ENCODE data around the gene TNFRSF6B.
A peak's percentile ranks its signal among the peaks of the same experiment; 100 is the strongest.

Gene TNFRSF6B

DNA sequence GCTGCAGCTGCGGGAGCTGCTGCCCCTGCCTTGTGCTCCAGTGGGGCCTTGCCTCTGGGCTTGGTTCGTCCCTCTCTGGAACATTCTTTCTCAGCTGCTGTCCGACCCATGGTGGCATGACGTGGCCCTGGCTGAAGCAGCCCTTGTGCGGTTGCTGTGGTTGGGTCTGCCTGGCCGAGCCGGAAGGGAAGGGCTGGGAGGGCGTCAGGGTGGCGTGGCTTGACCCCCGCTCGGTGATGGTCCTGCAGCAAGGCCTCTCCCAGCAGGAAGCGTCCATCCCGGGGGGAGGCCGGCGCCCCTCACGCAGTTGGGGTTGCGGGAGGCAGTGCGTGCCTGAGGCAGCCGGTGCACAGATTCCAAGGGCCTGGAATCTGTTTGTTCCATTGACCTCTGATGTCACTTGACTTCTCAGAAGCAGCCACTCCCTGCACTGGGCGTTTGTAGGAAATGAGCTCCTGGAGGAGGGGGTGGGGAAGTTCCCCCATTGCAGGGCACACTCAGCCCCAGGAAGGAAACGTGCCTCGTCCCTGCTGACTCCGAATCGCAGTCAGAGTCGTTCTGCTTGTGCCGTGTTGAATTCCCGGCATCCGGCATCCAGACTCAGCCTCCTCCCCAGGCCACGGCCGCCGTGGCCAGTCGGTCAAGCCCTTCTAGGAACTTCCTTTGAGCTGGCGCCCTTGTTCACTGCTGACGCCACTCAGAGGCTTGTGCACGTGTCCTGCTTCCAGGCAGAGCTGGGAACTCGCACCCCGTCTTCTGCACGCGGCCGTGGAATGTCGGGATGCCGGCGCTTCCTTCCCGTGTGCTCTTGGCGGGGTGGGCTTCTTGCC, 9.7 kb upstream of the TNFRSF6B start:
- DNase-seq = no peak

- no peak for DNase-seq
Measured at GRCh38 chr20:63687419-63688178, 8.9 kb upstream of the TNFRSF6B start.

DNA sequence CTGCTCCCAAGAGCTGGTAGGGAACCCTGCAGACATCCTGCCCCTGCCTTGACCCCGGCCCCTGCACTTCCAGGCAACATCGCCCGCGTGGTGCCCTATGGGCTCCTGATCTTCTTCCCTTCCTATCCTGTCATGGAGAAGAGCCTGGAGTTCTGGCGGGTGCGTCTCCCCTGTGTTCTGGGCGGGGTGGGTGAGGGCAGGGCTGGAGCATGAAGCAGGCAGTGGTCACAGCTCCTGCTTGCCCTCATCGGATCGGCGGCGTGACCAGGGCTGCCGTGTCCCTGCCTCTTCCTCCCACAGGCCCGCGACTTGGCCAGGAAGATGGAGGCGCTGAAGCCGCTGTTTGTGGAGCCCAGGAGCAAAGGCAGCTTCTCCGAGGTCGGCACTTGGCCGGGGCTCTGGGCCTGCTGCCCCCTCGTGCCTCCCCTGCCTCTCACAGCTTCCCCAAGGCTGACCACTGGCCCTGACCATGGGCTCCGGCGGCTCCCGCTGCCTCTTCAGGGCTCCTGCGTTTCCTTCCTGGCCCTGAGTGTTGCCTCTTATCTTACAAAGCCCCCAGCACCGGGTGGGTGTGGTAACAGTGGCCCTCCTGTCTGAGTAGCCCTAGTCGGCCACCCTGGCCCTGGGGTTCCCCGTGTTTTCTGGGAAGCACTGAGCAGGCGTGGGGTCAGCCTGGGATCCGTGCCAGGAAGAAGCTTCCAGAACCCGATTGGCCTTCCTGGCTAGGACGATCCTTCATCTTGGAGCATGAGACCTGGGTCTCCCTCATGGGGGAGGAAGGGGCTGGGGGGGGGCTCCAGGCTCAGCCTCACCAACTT, 8.0 kb upstream of the TNFRSF6B start:
- peak; percentile 27 for DNase-seq

DNA sequence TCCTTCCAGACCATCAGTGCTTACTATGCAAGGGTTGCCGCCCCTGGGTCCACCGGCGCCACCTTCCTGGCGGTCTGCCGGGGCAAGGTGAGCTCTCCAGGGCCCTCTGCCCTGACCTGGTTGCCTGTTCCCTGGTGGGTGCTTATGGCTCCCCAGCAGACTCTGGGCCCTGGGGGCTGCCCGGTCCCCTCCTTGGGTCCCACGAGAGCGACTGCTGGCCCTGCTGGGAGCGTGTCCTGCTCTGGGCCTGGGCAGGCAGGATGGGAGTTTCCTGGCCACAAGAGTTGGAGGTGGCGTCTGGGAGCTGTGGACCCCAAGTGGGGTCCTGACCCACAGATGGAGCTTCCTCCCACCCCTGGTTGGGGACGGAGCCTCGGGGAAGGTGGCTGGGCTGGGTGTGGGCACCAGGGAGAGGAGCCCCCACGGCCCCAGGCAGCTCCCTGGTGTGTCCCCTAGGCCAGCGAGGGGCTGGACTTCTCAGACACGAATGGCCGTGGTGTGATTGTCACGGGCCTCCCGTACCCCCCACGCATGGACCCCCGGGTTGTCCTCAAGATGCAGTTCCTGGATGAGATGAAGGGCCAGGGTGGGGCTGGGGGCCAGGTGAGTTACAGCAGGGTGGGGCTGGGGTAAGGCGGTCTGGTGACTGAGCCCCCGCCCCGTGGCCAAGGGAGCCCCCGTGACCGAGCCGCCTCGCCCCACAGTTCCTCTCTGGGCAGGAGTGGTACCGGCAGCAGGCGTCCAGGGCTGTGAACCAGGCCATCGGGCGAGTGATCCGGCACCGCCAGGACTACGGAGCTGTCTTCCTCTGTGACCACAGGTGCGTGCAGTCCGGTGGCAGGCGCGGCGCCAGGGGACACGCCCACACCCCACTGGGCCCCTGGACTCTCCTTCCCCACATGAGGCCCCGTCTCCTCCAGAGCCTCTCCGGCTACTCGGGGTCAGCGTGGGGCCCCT, 7.1 kb upstream of the TNFRSF6B start:
- peak; percentile 40 for DNase-seq

DNA sequence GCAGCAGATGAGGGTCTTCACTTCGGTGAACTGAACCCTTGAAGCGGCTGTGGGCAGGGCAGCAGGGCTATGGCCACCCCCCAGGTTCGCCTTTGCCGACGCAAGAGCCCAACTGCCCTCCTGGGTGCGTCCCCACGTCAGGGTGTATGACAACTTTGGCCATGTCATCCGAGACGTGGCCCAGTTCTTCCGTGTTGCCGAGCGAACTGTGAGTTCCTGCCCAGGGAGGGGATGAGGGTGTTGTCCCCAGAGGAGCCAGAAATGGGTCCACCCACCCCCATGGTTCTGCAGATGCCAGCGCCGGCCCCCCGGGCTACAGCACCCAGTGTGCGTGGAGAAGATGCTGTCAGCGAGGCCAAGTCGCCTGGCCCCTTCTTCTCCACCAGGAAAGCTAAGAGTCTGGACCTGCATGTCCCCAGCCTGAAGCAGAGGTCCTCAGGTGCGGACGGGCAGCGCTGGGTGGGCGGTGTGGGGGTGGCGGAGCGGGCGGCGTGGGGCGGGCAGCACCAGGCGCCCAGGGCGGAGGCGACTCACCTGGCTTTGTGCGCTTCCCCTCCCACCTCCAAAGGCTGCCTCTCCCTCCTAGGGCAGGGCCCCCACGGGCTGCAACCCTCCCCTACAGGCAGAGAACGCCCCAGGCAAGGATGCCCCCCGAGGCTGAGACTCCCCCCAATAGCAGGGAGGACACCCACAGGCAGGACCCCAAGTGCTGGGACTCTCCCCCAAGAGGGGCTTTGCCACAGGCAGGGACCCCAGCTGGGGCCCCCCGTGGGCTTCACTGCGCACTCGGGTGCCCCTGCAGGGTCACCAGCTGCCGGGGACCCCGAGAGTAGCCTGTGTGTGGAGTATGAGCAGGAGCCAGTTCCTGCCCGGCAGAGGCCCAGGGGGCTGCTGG, 6.2 kb upstream of the TNFRSF6B start:
- peak; percentile 26 for DNase-seq

- peak; percentile 42 for DNase-seq
Measured at GRCh38 chr20:63690898-63691710, 5.3 kb upstream of the TNFRSF6B start.

- DNase-seq = peak; percentile 30
Measured at GRCh38 chr20:63691711-63692435, 4.6 kb upstream of the TNFRSF6B start.

GRCh38 chr20:63692436-63693082, 3.9 kb upstream of the TNFRSF6B start:
- peak; percentile 47 for DNase-seq

DNA sequence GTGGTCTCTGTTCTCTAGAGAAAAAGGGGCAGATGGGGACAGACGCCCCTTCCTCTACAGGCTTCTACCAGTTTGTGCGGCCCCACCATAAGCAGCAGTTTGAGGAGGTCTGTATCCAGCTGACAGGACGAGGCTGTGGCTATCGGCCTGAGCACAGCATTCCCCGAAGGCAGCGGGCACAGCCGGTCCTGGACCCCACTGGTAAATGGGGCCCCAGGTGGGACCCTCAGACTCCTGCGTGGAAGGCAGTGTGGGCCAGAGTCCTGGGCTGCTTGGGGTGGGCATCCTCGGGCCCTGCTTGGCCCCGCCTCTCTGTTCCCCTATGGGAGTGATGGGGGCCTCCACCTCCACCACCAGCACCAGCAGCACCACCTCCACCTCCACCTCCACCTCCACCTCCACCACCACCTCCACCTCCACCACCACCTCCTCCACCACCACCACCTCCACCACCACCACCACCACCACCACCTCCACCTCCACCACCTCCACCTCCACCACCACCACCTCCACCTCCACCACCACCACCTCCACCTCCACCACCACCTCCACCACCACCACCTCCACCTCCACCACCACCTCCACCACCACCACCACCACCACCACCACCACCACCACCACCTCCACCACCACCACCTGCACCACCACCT, 3.2 kb upstream of the TNFRSF6B start:
- no peak for DNase-seq

DNA sequence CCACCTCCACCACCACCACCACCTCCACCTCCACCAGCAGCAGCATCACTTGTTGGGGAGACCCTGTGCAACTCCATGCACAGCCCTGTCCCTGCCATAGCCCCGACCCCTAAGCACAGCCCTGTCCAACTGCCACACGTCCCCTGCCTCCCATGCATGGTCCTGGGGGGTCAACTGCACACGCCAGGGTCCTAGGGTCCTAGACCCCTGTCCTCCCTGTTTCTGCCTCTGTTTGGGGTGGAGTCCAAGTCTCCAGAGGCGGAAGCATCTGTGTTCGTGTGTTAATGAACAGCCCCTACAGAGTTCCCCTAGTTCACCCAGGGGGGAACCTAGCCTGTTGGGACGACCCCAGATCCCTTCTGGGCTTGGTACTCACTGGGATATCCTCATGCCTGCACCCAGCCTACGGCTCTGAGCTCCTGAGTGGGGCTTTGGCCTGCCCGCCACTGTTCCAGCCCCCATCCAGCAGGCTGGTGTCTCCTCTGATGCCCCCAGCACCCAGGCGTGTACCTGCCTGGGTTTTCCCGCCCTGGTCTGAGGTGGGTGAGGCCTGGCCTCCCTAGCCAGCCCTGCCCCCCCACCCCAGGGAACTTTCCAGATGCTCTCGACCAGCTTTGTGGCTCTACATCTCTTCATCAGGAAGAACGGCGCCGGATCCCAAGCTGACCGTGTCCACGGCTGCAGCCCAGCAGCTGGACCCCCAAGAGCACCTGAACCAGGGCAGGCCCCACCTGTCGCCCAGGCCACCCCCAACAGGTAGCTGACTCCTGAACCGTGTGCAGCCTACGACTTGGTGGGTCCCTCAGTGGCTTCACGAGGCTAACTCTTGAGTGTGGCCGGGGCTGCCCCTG, 2.5 kb upstream of the TNFRSF6B start:
- DNase-seq = peak; percentile 28

- DNase-seq = peak; percentile 37
Measured at GRCh38 chr20:63694584-63695423, 1.6 kb upstream of the TNFRSF6B start.

- peak; percentile 27 for DNase-seq
Measured at GRCh38 chr20:63695424-63696305, 787 bp upstream of the TNFRSF6B start.

DNA sequence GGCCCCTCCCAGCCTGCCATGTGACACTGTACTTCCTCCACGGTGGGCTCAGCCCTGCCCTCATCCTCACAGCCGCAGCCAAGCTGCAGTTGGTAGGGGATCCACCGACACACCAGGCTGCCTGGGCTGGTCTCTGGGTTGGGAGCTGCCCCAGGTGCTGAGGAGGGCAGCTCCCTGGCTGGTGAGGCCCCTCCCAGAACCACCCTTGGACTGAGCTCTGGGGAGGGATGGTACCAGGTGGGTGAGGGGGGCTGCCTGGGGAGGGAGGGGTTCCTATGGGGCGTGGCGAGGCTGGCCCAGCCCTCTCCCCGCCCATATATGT, 185 bp upstream of the TNFRSF6B start:
- peak; percentile 46 for DNase-seq

GRCh38 chr20:63697357-63697867, 960 bp downstream of the TNFRSF6B start:
- peak; percentile 53 for DNase-seq
